Measurements from ENCODE around the gene S100A5. TPM values are rescaled to one million over a fixed set of nuclear protein-coding genes. Genes with fewer than 3 reads are reported as not detected.

The S100A5 gene
- total and polyA plus RNA-seq, 10 of the 15 experiments (the other 5 are each of a cell fraction or from before 2014, with no cell fraction given), result 0.47 to 0.75 (median 0.56) TPM; not detected in 6

GRCh38 chr1:153566414-153567371 lies 26.0 kb upstream of the S100A5 start:
- Histone ChIP-seq H3K36me3 (ENCODE audit: control insufficient read depth in 2 of 2, insufficient read depth in 2 of 2, low read length in 1 of 2) (no peaks in the 10 kb centered on the region), H3K27ac (ENCODE audit: control insufficient read depth, insufficient read depth) (0 out of 2 replicates have a peak overlapping the region, but pooled peaks have one; percentile 11), H3K79me2 (ENCODE audit: control insufficient read depth, insufficient read depth, low read length) (no peaks in the 10 kb centered on the region), H2AFZ (ENCODE audit: control insufficient read depth, low read depth, low read length) (peak overlapping the region; percentile 88), H3K27me3 (replicated peaks in 1 of 2; ENCODE audit: control insufficient read depth in 2 of 2, insufficient read depth in 2 of 2, low read length in 1 of 2) (no peaks in the 10 kb centered on the region), H3K4me2 (ENCODE audit: control insufficient read depth, insufficient read depth) (no peak overlapping the region), H3K9ac (ENCODE audit: control insufficient read depth, insufficient read depth, low read length) (no peak overlapping the region; the same call in 1 of the 2 replicates), H3K9me3 (replicated peaks; ENCODE audit: control insufficient read depth, insufficient read depth, low read length) (no peaks in the 10 kb centered on the region), H3K4me3 (no peak overlapping the region), H3K4me1 (ENCODE audit: control insufficient read depth, insufficient read depth, low read length) (peaks cover 15% of the 10 kb centered on the region), H4K20me1 (ENCODE audit: control insufficient read depth, insufficient read depth) (no peaks in the 10 kb centered on the region)
- BruUV-seq (replicated peaks), result no TSS peak
- RAD21 ChIA-PET (ENCODE audit: unreplicated experiment), result interaction anchor here (0.5 to 2.5 kb wide), 12 partner anchors 16 to 220 kb away, joined by 3 to 43 read pairs (median 5); partner anchors contain the start of genes CHTOP, S100A4, S100A5 and S100A6
- no peak for TF ChIP-seq SREBF2 (IDR thresholded peaks at IDR 0.05; ENCODE audit: low read length)
- TF ChIP-seq DPF2 (IDR thresholded peaks at IDR 0.05), result no peak
- TF ChIP-seq TCF12 (IDR thresholded peaks at IDR 0.05; ENCODE audit: low read depth, low read length), result peak; percentile 72
- no peak for TF ChIP-seq ATF2 (IDR thresholded peaks at IDR 0.05; ENCODE audit: low read length)
- TF ChIP-seq BHLHE40 (IDR thresholded peaks at IDR 0.05; ENCODE audit: borderline replicate concordance in 1 of 2, low read depth in 2 of 2, low read length in 1 of 2), result peak in 1 of 2 experiments; percentile 36; a peak in 1 of 4 replicates
- 0 out of 2 replicates have a peak, but pooled peaks have one; percentile 28 for TF ChIP-seq HDGF (IDR thresholded peaks at IDR 0.05)
- no peak for TF ChIP-seq IRF4 (IDR thresholded peaks at IDR 0.05; ENCODE audit: low read depth, low read length)
- TF ChIP-seq NR2C2 (IDR thresholded peaks at IDR 0.05; ENCODE audit: borderline replicate concordance, control insufficient read depth, insufficient read length, low read depth), result no peak
- TF ChIP-seq IKZF1 (conservative IDR thresholded peaks at IDR 0.05), result peak; percentile 33; the same call in 1 of the 2 replicates
- no peak for TF ChIP-seq E2F8 (IDR thresholded peaks at IDR 0.05; ENCODE audit: low read depth, partially characterized antibody)
- TF ChIP-seq CHD2 (IDR thresholded peaks at IDR 0.05; ENCODE audit: borderline replicate concordance, low read depth, low read length), result 0 out of 2 replicates have a peak, but pooled peaks have one; percentile 56
- 0 out of 2 replicates have a peak, but pooled peaks have one; percentile 10 for TF ChIP-seq TCF3 (IDR thresholded peaks at IDR 0.05; ENCODE audit: borderline replicate concordance, insufficient read depth, low read depth, low read length)
- peak; percentile 18; the same call in 1 of the 2 replicates for TF ChIP-seq BACH1 (IDR thresholded peaks at IDR 0.05; ENCODE audit: borderline replicate concordance)
- TF ChIP-seq MLLT1 (IDR thresholded peaks at IDR 0.05), result 0 out of 2 replicates have a peak, but pooled peaks have one; percentile 32
- TF ChIP-seq RB1 (IDR thresholded peaks at IDR 0.05; ENCODE audit: borderline replicate concordance), result no peak
- ATAC-seq (peak; percentile 79), DNase-seq (ENCODE audit: low read depth, low spot score) (peak; percentile 37), FAIRE-seq (no peak)
- SMC1A ChIA-PET (ENCODE audit: uncharacterized antibody, unreplicated experiment), result interaction anchor here (0.8 to 2.2 kb wide), 13 partner anchors 14 to 221 kb away, joined by 3 to 21 read pairs (median 3); partner anchors contain the start of genes CHTOP and S100A6
- in situ Hi-C loops (cut with MboI) (no loop called here), intact Hi-C loops (cut with micrococcal nuclease; ENCODE audit: unreplicated experiment) (loop anchor here (5.0 kb wide), 2 partner anchors 34 to 181 kb away; no protein-coding TSS in a partner anchor)
- WGBS (ENCODE audit: insufficient coverage, insufficient replicate concordance, low lambda C conversion rate, missing lambda C conversion rate), result 62% methylated on average over 13 of the region's 16 CpGs
- POLR2A ChIA-PET, result interaction anchor here (0.6 to 4.1 kb wide), 10 partner anchors 12 to 223 kb away, joined by 3 to 34 read pairs (median 4); partner anchors contain the start of genes CHTOP, S100A4, S100A5 and S100A6
- CTCF ChIA-PET, result interaction anchor here (0.6 to 8.3 kb wide), 18 partner anchors 9 to 450 kb away, joined by 3 to 113 read pairs (median 4); partner anchors contain the start of genes CHTOP, S100A13, S100A14 and S100A5

Measured in GM12878 (cell line).